C1 segment of cervical spinal cord (tissue), 14 donors: ENCODE measurements around the gene OR7C1.
A peak's percentile ranks its signal among the peaks of the same experiment; 100 is the strongest.
"Not testable (repeated sequence)": the region's sequence is repeated elsewhere in the genome, so short reads cannot be mapped to it uniquely, and the experiment has no call there.

Source experiments
- DNase-seq, 14 donors: peaks; one replicate each; lab custom pipeline; 2025; lab: John Stamatoyannopoulos, UW

Gene OR7C1

GRCh38 chr19:14785102-14785793 is 49.7 kb downstream of the OR7C1 start:
- peak in 6 of 14 donors; percentile 6 to 56 (median 11) for DNase-seq

- DNase-seq = peak in 7 of 14 donors; percentile 3 to 62 (median 13)
Measured at GRCh38 chr19:14784730-14785101, 50.3 kb downstream of the OR7C1 start.

- not testable (repeated sequence) for DNase-seq
Measured at GRCh38 chr19:14783410-14783998, 51.5 kb downstream of the OR7C1 start.

- DNase-seq = no peak
Measured at GRCh38 chr19:14782626-14783409, 52.2 kb downstream of the OR7C1 start.

GRCh38 chr19:14781713-14782536 is 53.1 kb downstream of the OR7C1 start:
- not testable (repeated sequence) for DNase-seq

GRCh38 chr19:14780622-14781225 is 54.3 kb downstream of the OR7C1 start:
- DNase-seq = not testable (repeated sequence)

GRCh38 chr19:14779151-14779550 is 55.8 kb downstream of the OR7C1 start:
- DNase-seq = no peak

GRCh38 chr19:14778110-14778845 is 56.7 kb downstream of the OR7C1 start, which contains the start of gene ADGRE2:
Gene ADGRE2, minus strand, starts transcription at chr19:14778560. Its CDS starts 1,804 bp downstream, at chr19:14776756.
- DNase-seq = not testable (repeated sequence)

GRCh38 chr19:14777645-14778044 is 57.3 kb downstream of the OR7C1 start:
- DNase-seq = not testable (repeated sequence)

- peak in 6 of 14 donors; percentile 0 to 14 (median 8) for DNase-seq
Measured at GRCh38 chr19:14775869-14776586, 59.0 kb downstream of the OR7C1 start.

GRCh38 chr19:14775326-14775725 is 59.7 kb downstream of the OR7C1 start:
- DNase-seq = not testable (repeated sequence)

- no peak for DNase-seq
Measured at GRCh38 chr19:14774373-14774772, 60.6 kb downstream of the OR7C1 start.

GRCh38 chr19:14773722-14774121 is 61.3 kb downstream of the OR7C1 start:
- not testable (repeated sequence) for DNase-seq

GRCh38 chr19:14772995-14773394 is 62.0 kb downstream of the OR7C1 start:
- no peak for DNase-seq

- DNase-seq = no peak
Measured at GRCh38 chr19:14772467-14772866, 62.5 kb downstream of the OR7C1 start.

GRCh38 chr19:14770944-14771839 is 63.8 kb downstream of the OR7C1 start:
- DNase-seq = no peak

- no peak for DNase-seq
Measured at GRCh38 chr19:14770136-14770535, 64.8 kb downstream of the OR7C1 start.

- DNase-seq = no peak
Measured at GRCh38 chr19:14769201-14769600, 65.8 kb downstream of the OR7C1 start.

GRCh38 chr19:14768001-14768400 is 67.0 kb downstream of the OR7C1 start:
- DNase-seq = no peak
